Measurements from ENCODE around the gene TRIM29.

TRIM29 gene

GRCh38 chr11:120063686-120064340, 74.1 kb downstream of the TRIM29 start:
- Histone ChIP-seq H3K9me3 (ENCODE audit: insufficient read depth, low read depth, low read length) (no peaks in the 10 kb centered on the region), H3K27ac (ENCODE audit: low read length) (no peak overlapping the region), H3K36me3 (ENCODE audit: insufficient read depth, low read depth, low read length) (no peaks in the 10 kb centered on the region), H3K9ac (ENCODE audit: low read depth, low read length) (no peak overlapping the region), H3K27me3 (ENCODE audit: insufficient read depth, low read length) (no peaks in the 10 kb centered on the region), H3K4me1 (ENCODE audit: insufficient read depth, low read length) (peaks cover 11% of the 10 kb centered on the region), H3K4me3 (ENCODE audit: low read length) (no peak overlapping the region)

GRCh38 chr11:120062561-120062930, 75.4 kb downstream of the TRIM29 start:
- H3K4me3 ChIP-seq (ENCODE audit: low read length): no peak overlapping the region
- H3K27ac ChIP-seq (ENCODE audit: low read length): no peak overlapping the region
- H3K27me3 ChIP-seq (ENCODE audit: insufficient read depth, low read length): no peaks in the 10 kb centered on the region
- no peaks in the 10 kb centered on the region for H3K9me3 ChIP-seq (ENCODE audit: insufficient read depth, low read depth, low read length)
- H3K4me1 ChIP-seq (ENCODE audit: insufficient read depth, low read length): peaks cover 21% of the 10 kb centered on the region
- H3K9ac ChIP-seq (ENCODE audit: low read depth, low read length): no peak overlapping the region
- no peaks in the 10 kb centered on the region for H3K36me3 ChIP-seq (ENCODE audit: insufficient read depth, low read depth, low read length)

GRCh38 chr11:120061761-120062560, 76.0 kb downstream of the TRIM29 start:
- Histone ChIP-seq H3K36me3 (ENCODE audit: insufficient read depth, low read depth, low read length) (no peaks in the 10 kb centered on the region), H3K27me3 (ENCODE audit: insufficient read depth, low read length) (no peaks in the 10 kb centered on the region), H3K27ac (ENCODE audit: low read length) (no peak overlapping the region), H3K9ac (ENCODE audit: low read depth, low read length) (no peak overlapping the region), H3K9me3 (ENCODE audit: insufficient read depth, low read depth, low read length) (no peaks in the 10 kb centered on the region), H3K4me3 (ENCODE audit: low read length) (no peak overlapping the region), H3K4me1 (ENCODE audit: insufficient read depth, low read length) (peaks cover 27% of the 10 kb centered on the region)

Data from iPS-20b (cell line).